PC-3 (cell line): ENCODE results near the gene PIM3. TPM values are rescaled to one million over a fixed set of nuclear protein-coding genes. Genes with fewer than 3 reads are reported as not detected.

Experiments
- ATAC-seq: fragments of 200-7000 bp; cut with Tn5 transposase; 2 replicates; pipeline ENCODE4 v1.9.1; 2020; ENCODE audit warnings: mild to moderate bottlenecking, moderate library complexity
- BruUV-seq: library from RNA; stranded (reverse); fragments of 400-500 nt; replicated peaks from 2 replicates; lab custom pipeline; 2021; lab: Mats Ljungman, UMichigan
- CTCF ChIA-PET: fragments of 300-600 bp; sonication (Branson Sonifier 250); formaldehyde crosslinking; loops from one replicate; lab custom pipeline; 2022; ENCODE audit warnings: antibody characterized with exemption; lab: Charles Lee
- POLR2A ChIA-PET: fragments of 300-600 bp; sonication (Branson Sonifier 250); formaldehyde crosslinking; loops from one replicate; lab custom pipeline; 2022; ENCODE audit warnings: antibody characterized with exemption; ENCODE audit not compliant: unreplicated experiment; lab: Charles Lee
- DNase-seq: peaks from one replicate; pipeline ENCODE4 v3.0.0-alpha.2; 2015
- H2AFZ ChIP-seq: fragments of 300-600 bp; sonication (generic); 2 replicates; pipeline ENCODE4 v1.6.0; 2016; ENCODE audit warnings: antibody characterized with exemption, low read length
- H3F3A ChIP-seq: fragments of 300-600 bp; sonication (generic); one replicate; pipeline ENCODE4 v1.6.0; 2017; ENCODE audit warnings: antibody characterized with exemption, low read length, control low read depth, mild to moderate bottlenecking; ENCODE audit not compliant: unreplicated experiment
- H3K27ac ChIP-seq: fragments of 300-600 bp; sonication (generic); 2 replicates; pipeline ENCODE4 v1.5.1; 2016; ENCODE audit warnings: mild to moderate bottlenecking, low read length
- H3K27me3 ChIP-seq: fragments of 300-600 bp; sonication (generic); 2 replicates; pipeline ENCODE4 v1.6.1; 2016; ENCODE audit warnings: low read length, mixed read lengths
- H3K36me3 ChIP-seq: fragments of 300-600 bp; sonication (generic); 2 replicates; pipeline ENCODE4 v1.6.1; 2016; ENCODE audit warnings: low read depth, mixed run types, low read length, mixed read lengths
- H3K4me1 ChIP-seq: fragments of 300-600 bp; sonication (generic); 2 replicates; pipeline ENCODE4 v1.5.1; 2016; ENCODE audit warnings: low read length; ENCODE audit not compliant: insufficient read depth
- H3K4me2 ChIP-seq: fragments of 300-600 bp; sonication (generic); 2 replicates; pipeline ENCODE4 v1.6.0; 2016; ENCODE audit warnings: low read length
- H3K4me3 ChIP-seq: fragments of 300-600 bp; sonication (generic); 2 replicates; pipeline ENCODE4 v1.5.1; 2016; ENCODE audit warnings: mild to moderate bottlenecking, low read length, mixed read lengths
- H3K79me2 ChIP-seq: fragments of 300-600 bp; sonication (generic); 2 replicates; pipeline ENCODE4 v1.6.1; 2017; ENCODE audit warnings: low read length, mixed read lengths
- H3K9ac ChIP-seq: fragments of 300-600 bp; sonication (generic); 2 replicates; pipeline ENCODE4 v1.6.0; 2016; ENCODE audit warnings: mild to moderate bottlenecking, low read length
- H3K9me2 ChIP-seq: fragments of 300-600 bp; sonication (generic); replicated peaks from 2 replicates; pipeline ENCODE4 v1.6.1; 2016; ENCODE audit warnings: mixed run types, low read length, mixed read lengths
- H3K9me3 ChIP-seq: fragments of 300-600 bp; sonication (generic); 2 replicates; pipeline ENCODE4 v1.6.1; 2016; ENCODE audit warnings: low read length, mixed read lengths
- H4K20me1 ChIP-seq: fragments of 300-600 bp; sonication (generic); 2 replicates; pipeline ENCODE4 v1.6.1; 2016; ENCODE audit warnings: low read length, mixed read lengths
- EZH2 ChIP-seq: fragments of 300-600 bp; sonication (generic); IDR thresholded peaks from one replicate; pipeline ENCODE4 v1.6.1; 2017; ENCODE audit warnings: antibody characterized with exemption, mild to moderate bottlenecking, low read length; ENCODE audit not compliant: unreplicated experiment
- EZH2phosphoT487 ChIP-seq: fragments of 300-600 bp; sonication (generic); IDR thresholded peaks from 2 replicates; pipeline ENCODE4 v1.6.1; 2018; ENCODE audit warnings: mild to moderate bottlenecking, antibody characterized with exemption, low read length, borderline replicate concordance
- intact Hi-C: fragments of 100-400 bp; cut with micrococcal nuclease; formaldehyde crosslinking; loops from 2 replicates; pipeline ENCODE4 v1.9.0; 2023
- total RNA-seq: library from RNA; depleted of rRNA; stranded (reverse); fragments of >200 nt; gene quantifications from 2 replicates; pipeline ENCODE4 v1.2.3, GENCODE V29; 2014
- TF ChIP-seq, protein P1 (sequence below): fragments of 300-600 bp; sonication (generic); conservative IDR thresholded peaks from 2 replicates; pipeline ENCODE4 v1.5.1; 2017; ENCODE audit warnings: antibody characterized with exemption, low read depth, mild to moderate bottlenecking, low read length

PIM3 gene
- total RNA-seq, 1 experiment from 2014 or later = 61.7 TPM

GRCh38 chr22:49955581-49956417 lies 4.8 kb upstream of the PIM3 start:
- no peaks in the 10 kb centered on the region for H3F3A ChIP-seq
- no peaks in the 10 kb centered on the region for H3K27me3 ChIP-seq
- DNase-seq = no peak
- H3K79me2 ChIP-seq = no peaks in the 10 kb centered on the region
- CTCF ChIA-PET = no interaction called here
- peaks cover 28% of the 10 kb centered on the region for H3K4me1 ChIP-seq
- no peak for ATAC-seq
- POLR2A ChIA-PET = no interaction called here
- no peaks in the 10 kb centered on the region for H3K36me3 ChIP-seq
- TF ChIP-seq EZH2 (no peak), EZH2phosphoT487 (no peak)
- TF ChIP-seq, protein P1, sequence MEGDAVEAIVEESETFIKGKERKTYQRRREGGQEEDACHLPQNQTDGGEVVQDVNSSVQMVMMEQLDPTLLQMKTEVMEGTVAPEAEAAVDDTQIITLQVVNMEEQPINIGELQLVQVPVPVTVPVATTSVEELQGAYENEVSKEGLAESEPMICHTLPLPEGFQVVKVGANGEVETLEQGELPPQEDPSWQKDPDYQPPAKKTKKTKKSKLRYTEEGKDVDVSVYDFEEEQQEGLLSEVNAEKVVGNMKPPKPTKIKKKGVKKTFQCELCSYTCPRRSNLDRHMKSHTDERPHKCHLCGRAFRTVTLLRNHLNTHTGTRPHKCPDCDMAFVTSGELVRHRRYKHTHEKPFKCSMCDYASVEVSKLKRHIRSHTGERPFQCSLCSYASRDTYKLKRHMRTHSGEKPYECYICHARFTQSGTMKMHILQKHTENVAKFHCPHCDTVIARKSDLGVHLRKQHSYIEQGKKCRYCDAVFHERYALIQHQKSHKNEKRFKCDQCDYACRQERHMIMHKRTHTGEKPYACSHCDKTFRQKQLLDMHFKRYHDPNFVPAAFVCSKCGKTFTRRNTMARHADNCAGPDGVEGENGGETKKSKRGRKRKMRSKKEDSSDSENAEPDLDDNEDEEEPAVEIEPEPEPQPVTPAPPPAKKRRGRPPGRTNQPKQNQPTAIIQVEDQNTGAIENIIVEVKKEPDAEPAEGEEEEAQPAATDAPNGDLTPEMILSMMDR = no peak
- H3K9ac ChIP-seq = no peak overlapping the region
- H3K4me3 ChIP-seq = no peak overlapping the region
- no TSS peak for BruUV-seq
- no peaks in the 10 kb centered on the region for H4K20me1 ChIP-seq
- H3K9me3 ChIP-seq = no peaks in the 10 kb centered on the region
- no peak overlapping the region for H3K27ac ChIP-seq
- H3K9me2 ChIP-seq = no peaks in the 10 kb centered on the region
- intact Hi-C loops = no loop called here
- H2AFZ ChIP-seq = no peak overlapping the region
- H3K4me2 ChIP-seq = no peak overlapping the region

DNA sequence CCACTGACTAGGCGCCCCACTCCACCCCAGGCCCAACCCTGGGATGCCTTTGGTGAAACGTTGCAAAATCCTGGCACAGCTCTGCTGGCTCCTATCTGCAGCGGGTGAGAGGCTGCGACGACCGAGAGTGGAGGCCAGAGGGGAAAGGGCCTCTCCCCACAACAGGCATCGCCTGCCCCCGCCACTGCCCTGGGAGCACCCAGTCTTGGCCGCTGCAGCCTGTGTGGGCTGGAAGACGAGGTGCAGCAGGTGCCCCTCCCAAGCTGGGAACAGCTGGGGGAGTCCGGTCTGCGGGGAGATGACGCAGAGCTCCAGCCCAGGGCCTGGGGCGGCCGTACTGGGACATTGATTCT lies 4.2 kb upstream of the PIM3 start:
- H3K9ac ChIP-seq = no peak overlapping the region
- CTCF ChIA-PET = no interaction called here
- H3K4me1 ChIP-seq = peaks cover 23% of the 10 kb centered on the region

More for the DNA sequence above, 4.2 kb upstream of the PIM3 start:
- POLR2A ChIA-PET = no interaction called here
- peaks cover under 1% of the 10 kb centered on the region for H4K20me1 ChIP-seq
- H2AFZ ChIP-seq = no peak overlapping the region
- intact Hi-C loops = no loop called here
- BruUV-seq = no TSS peak
- H3K27ac ChIP-seq = no peak overlapping the region
- H3K4me2 ChIP-seq = no peak overlapping the region
- no peaks in the 10 kb centered on the region for H3K9me3 ChIP-seq
- peaks cover 5% of the 10 kb centered on the region for H3K79me2 ChIP-seq
- no peaks in the 10 kb centered on the region for H3K9me2 ChIP-seq
- no peaks in the 10 kb centered on the region for H3F3A ChIP-seq
- H3K36me3 ChIP-seq = no peaks in the 10 kb centered on the region
- no peak overlapping the region for H3K4me3 ChIP-seq
- ATAC-seq (no peak), DNase-seq (no peak)
- TF ChIP-seq EZH2phosphoT487 = no peak
- no peak for TF ChIP-seq EZH2
- TF ChIP-seq, protein P1 = no peak
- no peaks in the 10 kb centered on the region for H3K27me3 ChIP-seq
